T-cell (primary cell): Measurements from ENCODE around the gene GLOD4. TPM values are rescaled to one million over a fixed set of nuclear protein-coding genes. Genes with fewer than 3 reads are reported as not detected.

Experiments
- ATAC-seq, 4 experiments: fragments of 200-7000 bp in 3 of 4; fragments of 150-1000 bp in 1 of 4; cut with Tn5 transposase; replicated peaks in 1 of 4; 1 replicate in 3 of 4; 2 replicates in 1 of 4; pipeline ENCODE4 v1.10.0; 2021; ENCODE audit warnings: moderate library complexity in 3 of 4, mild to moderate bottlenecking in 2 of 4, moderate number of reproducible peaks in 1 of 4
- CTCF ChIA-PET, 2 donors: fragments of 300-600 bp; sonication (Branson Sonifier 250); formaldehyde crosslinking; loops; one replicate each; lab custom pipeline; 2022; ENCODE audit warnings: antibody characterized with exemption in 2 of 2; lab: Charles Lee
- POLR2A ChIA-PET, 2 donors: fragments of 300-600 bp; sonication (Branson Sonifier 250); formaldehyde crosslinking; loops; one replicate each; lab custom pipeline; 2022; ENCODE audit warnings: antibody characterized with exemption in 2 of 2; lab: Charles Lee
- DNase-seq, 35 experiments: peaks; one replicate each; pipeline versions ENCODE4 v3.0.0 to v3.0.0-alpha.2; 2013 to 2023
- H3K27ac ChIP-seq: one replicate; pipeline ENCODE4 v1.5.1; 2013; ENCODE audit warnings: low read length
- H3K27me3 ChIP-seq, 2 experiments: replicated peaks in 1 of 2; 1 replicate in 1 of 2; 2 replicates in 1 of 2; pipeline versions ENCODE4 v1.6.1 to v1.7.0; 2013; ENCODE audit warnings: low read length in 1 of 2, mixed read lengths in 1 of 2; ENCODE audit not compliant: control insufficient read depth in 2 of 2, insufficient read depth in 2 of 2; ENCODE audit errors: extremely low read depth in 1 of 2
- H3K36me3 ChIP-seq, 2 donors: 1 replicate in 1 of 2; 2 replicates in 1 of 2; pipeline versions ENCODE4 v1.6.1 to v1.7.0; 2013; ENCODE audit warnings: low read length in 1 of 2; ENCODE audit not compliant: control insufficient read depth in 2 of 2, insufficient read depth in 1 of 2; ENCODE audit errors: extremely low read depth in 1 of 2
- H3K4me1 ChIP-seq, 2 experiments: 1 replicate in 1 of 2; 2 replicates in 1 of 2; pipeline versions ENCODE4 v1.6.1 to v1.7.0; 2013; ENCODE audit warnings: low read length in 2 of 2, mixed read lengths in 1 of 2; ENCODE audit not compliant: insufficient read depth in 2 of 2, control insufficient read depth in 1 of 2; ENCODE audit errors: extremely low read depth in 1 of 2
- H3K4me3 ChIP-seq, 2 donors: 1 replicate in 1 of 2; 2 replicates in 1 of 2; pipeline versions ENCODE4 v1.5.1 to v1.7.0; 2013; ENCODE audit warnings: mild to moderate bottlenecking in 2 of 2, low read length in 1 of 2, moderate library complexity in 1 of 2; ENCODE audit not compliant: control insufficient read depth in 1 of 2; ENCODE audit errors: extremely low read depth in 1 of 2
- H3K9me3 ChIP-seq: 2 replicates; pipeline ENCODE4 v1.7.0; 2013
- H3K27ac Mint-ChIP-seq, 2 donors: one replicate each; pipeline ENCODE4 v1.8.0; 2020 to 2021; ENCODE audit warnings: mild to moderate bottlenecking in 2 of 2, mixed read lengths in 2 of 2
- H3K27me3 Mint-ChIP-seq, 2 donors: one replicate each; pipeline ENCODE4 v1.8.0; 2021 to 2022; ENCODE audit warnings: mixed read lengths in 2 of 2
- H3K36me3 Mint-ChIP-seq: one replicate; pipeline ENCODE4 v1.8.0; 2021; ENCODE audit warnings: mixed read lengths
- H3K4me1 Mint-ChIP-seq, 3 donors: one replicate each; pipeline ENCODE4 v1.8.0; 2020 to 2022; ENCODE audit warnings: mixed read lengths in 3 of 3, mild to moderate bottlenecking in 1 of 3
- H3K4me3 Mint-ChIP-seq, 3 donors: one replicate each; pipeline ENCODE4 v1.8.0; 2020 to 2022; ENCODE audit warnings: mild to moderate bottlenecking in 3 of 3, mixed read lengths in 3 of 3, moderate library complexity in 3 of 3
- H3K9me3 Mint-ChIP-seq, 3 donors: one replicate each; pipeline ENCODE4 v1.8.0; 2020 to 2022; ENCODE audit warnings: mixed read lengths in 3 of 3
- WGBS: methylation state at CpG from one replicate; pipeline ENCODE4 v1.1.5; 2013; ENCODE audit warnings: missing lambda C conversion rate; ENCODE audit not compliant: insufficient coverage; 5-methylcytosine and 5-hydroxymethylcytosine counted together
- total RNA-seq, 35 experiments: library from RNA in 6 of 35; stranded (reverse) in 6 of 35; fragments of 120-200 nt in 1 of 35; gene quantifications; one replicate each; pipeline versions ENCODE4 v1.2.1 to v1.2.4 and lab custom pipeline; 2013 to 2026

The GLOD4 gene
- total RNA-seq, 5 donors from 2014 or later (not counting 1 experiment from before 2014, with no cell fraction given), result 66.9 to 85.1 (median 76.8) TPM

DNA sequence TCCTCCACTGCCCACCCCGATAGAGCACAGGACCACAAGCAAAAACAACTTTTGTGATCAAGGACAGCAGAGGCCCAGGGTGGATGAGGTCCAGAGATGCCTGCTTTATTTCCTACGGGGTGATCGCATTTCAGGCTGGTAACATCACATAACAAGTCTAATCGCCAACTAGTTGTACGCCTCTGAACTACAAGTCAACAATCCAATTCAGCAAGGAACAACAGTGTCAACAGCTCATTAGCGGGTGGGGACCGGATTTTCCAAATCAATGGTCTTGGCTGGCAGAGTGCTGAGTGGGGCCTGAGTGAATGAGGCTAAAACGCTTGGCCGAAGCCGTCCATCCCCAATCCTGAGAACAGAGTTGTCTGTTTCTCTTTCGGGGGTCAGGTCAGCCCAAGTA lies 17.2 kb upstream of the GLOD4 start:
- no peaks in the 10 kb centered on the region for H3K36me3 ChIP-seq
- no peak for ATAC-seq
- Mint-ChIP-seq H3K27ac (no peak overlapping the region), H3K4me1 (peaks cover 6 to 10% (median 6%) of the 10 kb centered on the region in 3 donors), H3K36me3 (no peaks in the 10 kb centered on the region), H3K27me3 (no peaks in the 10 kb centered on the region), H3K9me3 (no peaks in the 10 kb centered on the region), H3K4me3 (no peak overlapping the region)
- peaks cover 0 to 14% of the 10 kb centered on the region in 2 experiments for H3K27me3 ChIP-seq
- CTCF ChIA-PET, result interaction anchor here in 1 of 2 donors (0.7 kb wide), 1 partner anchor 12 kb away, joined by 3 read pairs; no protein-coding TSS in a partner anchor
- H3K4me3 ChIP-seq, result no peak overlapping the region
- POLR2A ChIA-PET, result no interaction called here
- no peaks in the 10 kb centered on the region for H3K9me3 ChIP-seq
- H3K27ac ChIP-seq, result no peak overlapping the region
- peaks cover 0 to 7% of the 10 kb centered on the region in 2 experiments for H3K4me1 ChIP-seq
- WGBS, result 96% methylated on average over 3 of the region's 11 CpGs
- no peak for DNase-seq

DNA sequence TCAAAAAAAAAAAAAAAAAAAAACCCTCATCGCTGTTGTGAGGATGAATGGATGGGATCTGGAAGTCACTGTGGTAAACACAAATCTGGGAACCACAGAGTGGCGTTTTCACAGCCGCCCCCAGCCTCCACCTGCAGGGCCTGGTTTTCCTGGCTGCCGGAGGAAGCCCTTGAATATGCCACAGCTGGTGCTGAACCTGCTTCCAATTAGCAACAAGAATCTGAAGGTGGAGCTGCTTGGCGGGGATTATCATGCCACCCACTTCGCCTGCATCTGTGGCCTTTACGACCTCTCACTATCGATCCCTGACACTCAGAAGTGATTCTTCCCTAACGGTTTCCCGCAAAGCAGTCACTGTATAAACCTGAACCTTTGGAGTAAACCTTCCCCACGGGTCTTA lies 16.2 kb upstream of the GLOD4 start:
- Histone ChIP-seq H3K4me1 (peaks cover 0 to 7% of the 10 kb centered on the region in 2 experiments), H3K36me3 (peaks cover 0 to 2% of the 10 kb centered on the region in 2 donors), H3K9me3 (no peaks in the 10 kb centered on the region), H3K27me3 (peaks cover 0 to 9% of the 10 kb centered on the region in 2 experiments), H3K27ac (no peak overlapping the region), H3K4me3 (no peak overlapping the region)
- DNase-seq (no peak), ATAC-seq (no peak)
- POLR2A ChIA-PET, result no interaction called here
- CTCF ChIA-PET, result interaction anchor here in 1 of 2 donors (0.9 kb wide), 1 partner anchor 183 kb away, joined by 4 read pairs; no protein-coding TSS in a partner anchor
- Mint-ChIP-seq H3K36me3 (no peaks in the 10 kb centered on the region), H3K27ac (no peak overlapping the region), H3K4me1 (peaks cover 6 to 10% (median 6%) of the 10 kb centered on the region in 3 donors), H3K27me3 (no peaks in the 10 kb centered on the region), H3K4me3 (no peak overlapping the region), H3K9me3 (no peaks in the 10 kb centered on the region)
- 60% methylated on average over 9 of the region's 11 CpGs for WGBS

DNA sequence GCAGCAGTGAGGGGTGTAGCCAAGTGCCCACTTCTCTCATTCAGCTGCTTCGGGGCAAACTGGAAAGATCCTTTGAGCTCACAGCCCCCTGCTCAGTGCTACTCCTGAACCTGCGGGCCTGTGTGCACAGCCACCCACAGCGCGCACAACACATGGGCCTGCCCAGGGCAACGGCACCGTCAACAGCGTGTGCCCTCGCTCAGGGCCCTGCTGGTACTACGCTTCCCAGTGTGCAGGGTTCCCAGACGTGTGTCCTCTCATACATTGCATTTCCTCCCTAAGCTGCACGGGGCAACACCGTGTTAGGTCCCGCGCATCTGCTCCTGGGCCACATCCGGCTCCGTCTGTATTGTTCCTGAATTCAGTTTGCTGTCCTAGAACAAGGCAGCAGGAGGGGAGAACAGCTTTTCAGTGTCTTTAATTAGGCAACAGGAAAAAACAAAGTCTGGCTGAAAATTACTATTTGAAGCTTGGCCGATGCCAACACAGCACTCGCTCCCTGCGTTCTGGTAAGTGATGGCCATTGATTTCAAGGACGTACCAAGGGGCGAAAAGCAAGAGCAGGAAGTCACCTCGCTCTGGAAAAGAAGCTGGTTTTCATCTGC lies 15.3 kb upstream of the GLOD4 start:
- H3K27me3 ChIP-seq, result peaks cover 0 to 3% of the 10 kb centered on the region in 2 experiments
- no peaks in the 10 kb centered on the region for H3K27me3 Mint-ChIP-seq
- H3K4me3 ChIP-seq, result no peak overlapping the region
- no peak overlapping the region for H3K4me3 Mint-ChIP-seq
- no peaks in the 10 kb centered on the region for H3K9me3 ChIP-seq
- H3K9me3 Mint-ChIP-seq, result no peaks in the 10 kb centered on the region
- no peak overlapping the region for H3K27ac ChIP-seq
- 93% methylated on average over 16 of the region's 22 CpGs for WGBS
- DNase-seq (no peak), ATAC-seq (no peak)
- ChIA-PET POLR2A (no interaction called here), CTCF (interaction anchor here in 1 of 2 donors (0.6 kb wide), 1 partner anchor 128 kb away, joined by 4 read pairs; no protein-coding TSS in a partner anchor)
- peaks cover 6 to 10% (median 6%) of the 10 kb centered on the region in 3 donors for H3K4me1 Mint-ChIP-seq
- H3K36me3 Mint-ChIP-seq, result no peaks in the 10 kb centered on the region
- H3K27ac Mint-ChIP-seq, result no peak overlapping the region
- H3K4me1 ChIP-seq, result peaks cover 0 to 7% of the 10 kb centered on the region in 2 experiments
- H3K36me3 ChIP-seq, result peaks cover 1 to 7% of the 10 kb centered on the region in 2 donors

DNA sequence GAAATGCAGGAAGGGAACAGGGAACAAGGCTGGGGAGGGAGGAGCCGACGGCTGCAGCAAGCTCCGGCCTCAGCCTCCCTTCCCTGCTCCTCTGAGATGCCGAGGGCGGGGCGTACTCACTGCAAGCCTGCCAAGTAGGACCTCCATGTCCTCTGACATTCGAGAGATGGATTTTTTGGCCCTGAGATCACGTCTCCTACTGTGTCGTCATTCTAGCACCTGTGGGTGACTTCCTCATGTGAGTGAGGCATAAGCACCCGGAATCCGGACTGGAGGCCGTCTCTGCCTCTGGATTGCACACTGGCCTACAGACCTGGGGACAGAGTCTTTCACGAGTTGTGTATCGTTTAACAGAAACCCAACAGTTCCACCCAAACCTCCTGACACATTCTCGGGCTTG lies 14.5 kb upstream of the GLOD4 start:
- no peak for ATAC-seq

DNA sequence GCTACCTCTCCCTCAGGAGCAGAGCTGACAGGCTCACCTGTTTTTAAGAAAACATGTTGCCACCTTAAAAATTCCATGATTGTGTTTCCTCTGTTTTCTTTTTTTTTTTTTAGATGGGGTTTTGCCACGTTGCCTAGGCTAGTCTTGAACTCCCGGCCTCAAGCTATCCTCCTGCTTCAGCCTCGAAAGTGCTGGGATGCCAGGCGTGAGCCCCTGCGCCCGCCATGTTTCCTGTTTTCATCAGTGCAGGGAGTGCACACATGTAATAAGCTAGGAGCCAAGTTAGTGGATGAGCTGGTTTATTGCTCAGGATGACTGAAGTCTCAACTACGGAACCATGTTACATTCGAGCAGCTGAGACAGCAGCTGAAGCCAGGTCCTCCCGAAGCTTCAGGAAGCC lies 13.6 kb upstream of the GLOD4 start:
- DNase-seq (no peak), ATAC-seq (no peak)
- ChIA-PET CTCF (interaction anchor here in 1 of 2 donors (0.7 to 3.1 kb wide), 3 partner anchors 185 to 227 kb away, joined by 3 to 19 read pairs (median 4); no protein-coding TSS in a partner anchor), POLR2A (no interaction called here)
- Mint-ChIP-seq H3K4me3 (no peak overlapping the region), H3K27ac (no peak overlapping the region), H3K9me3 (no peaks in the 10 kb centered on the region), H3K27me3 (no peaks in the 10 kb centered on the region), H3K4me1 (peaks cover 6 to 10% (median 6%) of the 10 kb centered on the region in 3 donors), H3K36me3 (peaks cover 9% of the 10 kb centered on the region)
- Histone ChIP-seq H3K9me3 (no peaks in the 10 kb centered on the region), H3K4me1 (peaks cover 0 to 7% of the 10 kb centered on the region in 2 experiments), H3K27ac (no peak overlapping the region), H3K4me3 (no peak overlapping the region), H3K36me3 (peaks cover 5 to 23% of the 10 kb centered on the region in 2 donors), H3K27me3 (no peaks in the 10 kb centered on the region)
- WGBS, result 91% methylated on average over 8 of the region's 9 CpGs

More for the DNA sequence above, 14.5 kb upstream of the GLOD4 start:
- 91% methylated on average over 13 of the region's 15 CpGs for WGBS
- Mint-ChIP-seq H3K27me3 (no peaks in the 10 kb centered on the region), H3K4me3 (no peak overlapping the region), H3K9me3 (no peaks in the 10 kb centered on the region), H3K27ac (no peak overlapping the region), H3K36me3 (peaks cover 1% of the 10 kb centered on the region), H3K4me1 (peaks cover 6 to 10% (median 6%) of the 10 kb centered on the region in 3 donors)
- no peak overlapping the region for H3K4me3 ChIP-seq
- H3K27ac ChIP-seq, result no peak overlapping the region
- no peaks in the 10 kb centered on the region for H3K27me3 ChIP-seq
- no peak for DNase-seq
- ChIA-PET POLR2A (no interaction called here), CTCF (interaction anchor here (0.6 to 3.1 kb wide), 2 partner anchors 127 to 184 kb away, joined by 4 to 19 read pairs; no protein-coding TSS in a partner anchor)
- H3K9me3 ChIP-seq, result no peaks in the 10 kb centered on the region
- H3K4me1 ChIP-seq, result peaks cover 0 to 7% of the 10 kb centered on the region in 2 experiments
- peaks cover 5 to 15% of the 10 kb centered on the region in 2 donors for H3K36me3 ChIP-seq

DNA sequence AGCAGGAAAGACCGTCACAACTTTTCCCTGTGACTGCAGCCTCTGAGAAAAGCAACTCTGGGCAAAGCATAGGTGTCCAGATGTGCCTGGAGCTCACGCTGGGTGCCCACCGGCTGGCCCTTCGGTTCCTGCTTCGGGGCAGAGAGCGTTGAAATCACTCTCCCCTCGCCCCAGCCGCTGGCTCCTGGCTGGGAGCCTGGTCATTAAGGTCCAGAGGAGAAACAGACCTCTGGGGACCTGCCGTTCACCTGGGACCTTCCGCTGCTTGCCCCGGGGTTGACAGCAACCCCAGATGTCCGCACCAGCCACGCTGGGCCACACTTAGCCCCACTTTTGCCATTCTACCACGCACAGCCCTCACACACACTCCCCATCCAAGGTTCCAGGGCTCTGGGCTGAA lies 13.2 kb upstream of the GLOD4 start:
- no peaks in the 10 kb centered on the region for H3K9me3 Mint-ChIP-seq

More for the DNA sequence above, 13.2 kb upstream of the GLOD4 start:
- ATAC-seq, result no peak
- Histone ChIP-seq H3K4me3 (no peak overlapping the region), H3K4me1 (peaks cover 0 to 7% of the 10 kb centered on the region in 2 experiments), H3K36me3 (peaks cover 5 to 23% of the 10 kb centered on the region in 2 donors), H3K27me3 (no peaks in the 10 kb centered on the region), H3K9me3 (no peaks in the 10 kb centered on the region), H3K27ac (no peak overlapping the region)
- peaks cover 10% of the 10 kb centered on the region for H3K36me3 Mint-ChIP-seq
- ChIA-PET CTCF (interaction anchor here in 1 of 2 donors (0.7 to 3.1 kb wide), 3 partner anchors 43 to 201 kb away, joined by 4 to 19 read pairs (median 4); no protein-coding TSS in a partner anchor), POLR2A (no interaction called here)
- H3K27ac Mint-ChIP-seq, result no peak overlapping the region
- 93% methylated on average over 13 of the region's 14 CpGs for WGBS
- H3K27me3 Mint-ChIP-seq, result no peaks in the 10 kb centered on the region
- H3K4me3 Mint-ChIP-seq, result no peak overlapping the region
- H3K4me1 Mint-ChIP-seq, result peaks cover 6 to 10% (median 6%) of the 10 kb centered on the region in 3 donors
- DNase-seq, result no peak
